ENCODE data around the gene ESPN.
A peak's percentile ranks its signal among the peaks of the same experiment; 100 is the strongest.

ESPN gene

DNA sequence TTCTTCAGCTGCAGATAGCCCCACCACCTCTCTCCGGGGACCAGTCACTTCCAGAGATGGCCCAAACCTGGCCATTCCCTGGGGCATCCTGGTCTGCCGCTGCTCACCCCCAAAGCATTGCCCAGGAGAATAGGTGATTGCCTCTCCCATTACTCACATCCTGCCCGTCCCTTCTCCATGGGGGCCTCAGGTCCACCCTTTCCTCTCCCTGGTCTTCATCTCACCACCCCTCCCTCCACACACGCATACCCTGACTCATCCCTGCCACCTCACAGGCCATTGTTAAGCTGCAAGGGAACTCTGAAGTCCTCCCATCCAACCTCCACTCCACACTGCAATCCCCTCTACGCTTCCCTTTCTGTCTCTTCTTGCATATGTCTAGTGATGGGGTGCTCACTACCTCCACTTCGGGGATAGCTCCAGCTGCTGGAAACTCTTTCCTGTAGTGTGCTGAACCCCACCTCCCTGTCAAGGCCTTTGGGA is 66.9 kb downstream of the ESPN start, which contains the start of gene PLEKHG5 (continued):
- TF ChIP-seq SCRT2 (tag by site-specific recombination; IDR thresholded peaks at IDR 0.05) (no peak), ZNF629 (tag by site-specific recombination; IDR thresholded peaks at IDR 0.05) (peak; percentile 39; the same call in 1 of the 2 replicates), KLF7 (tag by site-specific recombination; IDR thresholded peaks at IDR 0.05; ENCODE audit: borderline replicate concordance) (no peak), ZNF560 (tag by site-specific recombination; IDR thresholded peaks at IDR 0.05; ENCODE audit: borderline replicate concordance) (no peak), KLF9 (tag by site-specific recombination; IDR thresholded peaks at IDR 0.05; ENCODE audit: low read depth) (peak; percentile 24; the same call in 1 of the 2 replicates), SP7 (tag by site-specific recombination; IDR thresholded peaks at IDR 0.05) (peak; percentile 88), ZNF146 (tag by site-specific recombination; IDR thresholded peaks at IDR 0.05) (no peak), ZNF157 (tag by site-specific recombination; IDR thresholded peaks at IDR 0.05) (no peak), ZNF610 (tag by site-specific recombination; IDR thresholded peaks at IDR 0.05; ENCODE audit: borderline replicate concordance) (no peak), FEZF1 (tag by site-specific recombination; IDR thresholded peaks at IDR 0.05) (no peak; the same call in 1 of the 2 replicates), ZNF473 (tag by site-specific recombination; IDR thresholded peaks at IDR 0.05) (no peak), WT1 (tag by site-specific recombination; IDR thresholded peaks at IDR 0.05) (peak; percentile 78), GLIS1 (tag by site-specific recombination; IDR thresholded peaks at IDR 0.05) (peak; percentile 82), ZNF416 (tag by site-specific recombination; IDR thresholded peaks at IDR 0.05) (no peak), ZNF133 (tag by site-specific recombination; IDR thresholded peaks at IDR 0.05) (no peak), ZNF423 (tag by site-specific recombination; IDR thresholded peaks at IDR 0.05) (peak; percentile 42; the same call in 1 of the 2 replicates), SP3 (tag by site-specific recombination; IDR thresholded peaks at IDR 0.05) (peak; percentile 32), ZNF221 (tag by site-specific recombination; IDR thresholded peaks at IDR 0.05; ENCODE audit: borderline replicate concordance) (no peak), ZBTB20 (tag by site-specific recombination; IDR thresholded peaks at IDR 0.05) (peak; percentile 71; the same call in 1 of the 2 replicates), ZNF324 (tag by site-specific recombination; IDR thresholded peaks at IDR 0.05) (0 out of 2 replicates have a peak, but pooled peaks have one; percentile 54)
- TF ChIP-seq, protein P1, sequence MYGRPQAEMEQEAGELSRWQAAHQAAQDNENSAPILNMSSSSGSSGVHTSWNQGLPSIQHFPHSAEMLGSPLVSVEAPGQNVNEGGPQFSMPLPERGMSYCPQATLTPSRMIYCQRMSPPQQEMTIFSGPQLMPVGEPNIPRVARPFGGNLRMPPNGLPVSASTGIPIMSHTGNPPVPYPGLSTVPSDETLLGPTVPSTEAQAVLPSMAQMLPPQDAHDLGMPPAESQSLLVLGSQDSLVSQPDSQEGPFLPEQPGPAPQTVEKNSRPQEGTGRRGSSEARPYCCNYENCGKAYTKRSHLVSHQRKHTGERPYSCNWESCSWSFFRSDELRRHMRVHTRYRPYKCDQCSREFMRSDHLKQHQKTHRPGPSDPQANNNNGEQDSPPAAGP (tag by site-specific recombination; IDR thresholded peaks at IDR 0.05) = peak; percentile 100
- TF ChIP-seq, protein P2, sequence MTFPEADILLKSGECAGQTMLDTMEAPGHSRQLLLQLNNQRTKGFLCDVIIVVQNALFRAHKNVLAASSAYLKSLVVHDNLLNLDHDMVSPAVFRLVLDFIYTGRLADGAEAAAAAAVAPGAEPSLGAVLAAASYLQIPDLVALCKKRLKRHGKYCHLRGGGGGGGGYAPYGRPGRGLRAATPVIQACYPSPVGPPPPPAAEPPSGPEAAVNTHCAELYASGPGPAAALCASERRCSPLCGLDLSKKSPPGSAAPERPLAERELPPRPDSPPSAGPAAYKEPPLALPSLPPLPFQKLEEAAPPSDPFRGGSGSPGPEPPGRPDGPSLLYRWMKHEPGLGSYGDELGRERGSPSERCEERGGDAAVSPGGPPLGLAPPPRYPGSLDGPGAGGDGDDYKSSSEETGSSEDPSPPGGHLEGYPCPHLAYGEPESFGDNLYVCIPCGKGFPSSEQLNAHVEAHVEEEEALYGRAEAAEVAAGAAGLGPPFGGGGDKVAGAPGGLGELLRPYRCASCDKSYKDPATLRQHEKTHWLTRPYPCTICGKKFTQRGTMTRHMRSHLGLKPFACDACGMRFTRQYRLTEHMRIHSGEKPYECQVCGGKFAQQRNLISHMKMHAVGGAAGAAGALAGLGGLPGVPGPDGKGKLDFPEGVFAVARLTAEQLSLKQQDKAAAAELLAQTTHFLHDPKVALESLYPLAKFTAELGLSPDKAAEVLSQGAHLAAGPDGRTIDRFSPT (tag by site-specific recombination; IDR thresholded peaks at IDR 0.05) = peak; percentile 94
- TF ChIP-seq, protein P3, sequence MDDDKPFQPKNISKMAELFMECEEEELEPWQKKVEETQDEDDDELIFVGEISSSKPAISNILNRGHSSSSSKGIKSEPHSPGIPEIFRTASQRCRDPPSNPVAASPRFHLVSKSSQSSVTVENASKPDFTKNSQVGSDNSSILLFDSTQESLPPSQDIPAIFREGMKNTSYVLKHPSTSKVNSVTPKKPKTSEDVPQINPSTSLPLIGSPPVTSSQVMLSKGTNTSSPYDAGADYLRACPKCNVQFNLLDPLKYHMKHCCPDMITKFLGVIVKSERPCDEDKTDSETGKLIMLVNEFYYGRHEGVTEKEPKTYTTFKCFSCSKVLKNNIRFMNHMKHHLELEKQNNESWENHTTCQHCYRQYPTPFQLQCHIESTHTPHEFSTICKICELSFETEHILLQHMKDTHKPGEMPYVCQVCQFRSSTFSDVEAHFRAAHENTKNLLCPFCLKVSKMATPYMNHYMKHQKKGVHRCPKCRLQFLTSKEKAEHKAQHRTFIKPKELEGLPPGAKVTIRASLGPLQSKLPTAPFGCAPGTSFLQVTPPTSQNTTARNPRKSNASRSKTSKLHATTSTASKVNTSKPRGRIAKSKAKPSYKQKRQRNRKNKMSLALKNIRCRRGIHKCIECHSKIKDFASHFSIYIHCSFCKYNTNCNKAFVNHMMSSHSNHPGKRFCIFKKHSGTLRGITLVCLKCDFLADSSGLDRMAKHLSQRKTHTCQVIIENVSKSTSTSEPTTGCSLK (tag by site-specific recombination; IDR thresholded peaks at IDR 0.05) = no peak
- TF ChIP-seq, protein P4, sequence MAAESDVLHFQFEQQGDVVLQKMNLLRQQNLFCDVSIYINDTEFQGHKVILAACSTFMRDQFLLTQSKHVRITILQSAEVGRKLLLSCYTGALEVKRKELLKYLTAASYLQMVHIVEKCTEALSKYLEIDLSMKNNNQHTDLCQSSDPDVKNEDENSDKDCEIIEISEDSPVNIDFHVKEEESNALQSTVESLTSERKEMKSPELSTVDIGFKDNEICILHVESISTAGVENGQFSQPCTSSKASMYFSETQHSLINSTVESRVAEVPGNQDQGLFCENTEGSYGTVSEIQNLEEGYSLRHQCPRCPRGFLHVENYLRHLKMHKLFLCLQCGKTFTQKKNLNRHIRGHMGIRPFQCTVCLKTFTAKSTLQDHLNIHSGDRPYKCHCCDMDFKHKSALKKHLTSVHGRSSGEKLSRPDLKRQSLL (tag by site-specific recombination; IDR thresholded peaks at IDR 0.05) = no peak
- TF ChIP-seq, protein P5, sequence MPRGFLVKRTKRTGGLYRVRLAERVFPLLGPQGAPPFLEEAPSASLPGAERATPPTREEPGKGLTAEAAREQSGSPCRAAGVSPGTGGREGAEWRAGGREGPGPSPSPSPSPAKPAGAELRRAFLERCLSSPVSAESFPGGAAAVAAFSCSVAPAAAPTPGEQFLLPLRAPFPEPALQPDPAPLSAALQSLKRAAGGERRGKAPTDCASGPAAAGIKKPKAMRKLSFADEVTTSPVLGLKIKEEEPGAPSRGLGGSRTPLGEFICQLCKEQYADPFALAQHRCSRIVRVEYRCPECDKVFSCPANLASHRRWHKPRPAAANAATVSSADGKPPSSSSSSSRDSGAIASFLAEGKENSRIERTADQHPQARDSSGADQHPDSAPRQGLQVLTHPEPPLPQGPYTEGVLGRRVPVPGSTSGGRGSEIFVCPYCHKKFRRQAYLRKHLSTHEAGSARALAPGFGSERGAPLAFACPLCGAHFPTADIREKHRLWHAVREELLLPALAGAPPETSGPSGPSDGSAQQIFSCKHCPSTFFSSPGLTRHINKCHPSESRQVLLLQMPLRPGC (tag by site-specific recombination; IDR thresholded peaks at IDR 0.05) = peak; percentile 50; the same call in 1 of the 2 replicates
- TF ChIP-seq, protein P6, sequence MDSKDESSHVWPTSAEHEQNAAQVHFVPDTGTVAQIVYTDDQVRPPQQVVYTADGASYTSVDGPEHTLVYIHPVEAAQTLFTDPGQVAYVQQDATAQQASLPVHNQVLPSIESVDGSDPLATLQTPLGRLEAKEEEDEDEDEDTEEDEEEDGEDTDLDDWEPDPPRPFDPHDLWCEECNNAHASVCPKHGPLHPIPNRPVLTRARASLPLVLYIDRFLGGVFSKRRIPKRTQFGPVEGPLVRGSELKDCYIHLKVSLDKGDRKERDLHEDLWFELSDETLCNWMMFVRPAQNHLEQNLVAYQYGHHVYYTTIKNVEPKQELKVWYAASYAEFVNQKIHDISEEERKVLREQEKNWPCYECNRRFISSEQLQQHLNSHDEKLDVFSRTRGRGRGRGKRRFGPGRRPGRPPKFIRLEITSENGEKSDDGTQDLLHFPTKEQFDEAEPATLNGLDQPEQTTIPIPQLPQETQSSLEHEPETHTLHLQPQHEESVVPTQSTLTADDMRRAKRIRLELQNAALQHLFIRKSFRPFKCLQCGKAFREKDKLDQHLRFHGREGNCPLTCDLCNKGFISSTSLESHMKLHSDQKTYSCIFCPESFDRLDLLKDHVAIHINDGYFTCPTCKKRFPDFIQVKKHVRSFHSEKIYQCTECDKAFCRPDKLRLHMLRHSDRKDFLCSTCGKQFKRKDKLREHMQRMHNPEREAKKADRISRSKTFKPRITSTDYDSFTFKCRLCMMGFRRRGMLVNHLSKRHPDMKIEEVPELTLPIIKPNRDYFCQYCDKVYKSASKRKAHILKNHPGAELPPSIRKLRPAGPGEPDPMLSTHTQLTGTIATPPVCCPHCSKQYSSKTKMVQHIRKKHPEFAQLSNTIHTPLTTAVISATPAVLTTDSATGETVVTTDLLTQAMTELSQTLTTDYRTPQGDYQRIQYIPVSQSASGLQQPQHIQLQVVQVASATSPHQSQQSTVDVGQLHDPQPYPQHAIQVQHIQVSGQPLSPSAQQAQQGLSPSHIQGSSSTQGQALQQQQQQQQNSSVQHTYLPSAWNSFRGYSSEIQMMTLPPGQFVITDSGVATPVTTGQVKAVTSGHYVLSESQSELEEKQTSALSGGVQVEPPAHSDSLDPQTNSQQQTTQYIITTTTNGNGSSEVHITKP (tag by site-specific recombination; IDR thresholded peaks at IDR 0.05) = peak; percentile 50
- TF ChIP-seq, protein P7, sequence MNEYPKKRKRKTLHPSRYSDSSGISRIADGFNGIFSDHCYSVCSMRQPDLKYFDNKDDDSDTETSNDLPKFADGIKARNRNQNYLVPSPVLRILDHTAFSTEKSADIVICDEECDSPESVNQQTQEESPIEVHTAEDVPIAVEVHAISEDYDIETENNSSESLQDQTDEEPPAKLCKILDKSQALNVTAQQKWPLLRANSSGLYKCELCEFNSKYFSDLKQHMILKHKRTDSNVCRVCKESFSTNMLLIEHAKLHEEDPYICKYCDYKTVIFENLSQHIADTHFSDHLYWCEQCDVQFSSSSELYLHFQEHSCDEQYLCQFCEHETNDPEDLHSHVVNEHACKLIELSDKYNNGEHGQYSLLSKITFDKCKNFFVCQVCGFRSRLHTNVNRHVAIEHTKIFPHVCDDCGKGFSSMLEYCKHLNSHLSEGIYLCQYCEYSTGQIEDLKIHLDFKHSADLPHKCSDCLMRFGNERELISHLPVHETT (tag by site-specific recombination; IDR thresholded peaks at IDR 0.05) = peak; percentile 60; the same call in 1 of the 2 replicates
